HL-60/S4 (cell line): ENCODE measurements around the gene AUTS2.

Experiments used
- in situ Hi-C: fragments of 300-500 bp; cut with MboI; formaldehyde crosslinking; loops from 2 replicates; pipeline ENCODE4 v1.14.3; 2022; ENCODE audit warnings: low sequenced_read_pairs

AUTS2 gene

GRCh38 chr7:70047384-70047783 lies 449.1 kb downstream of the AUTS2 start:
- in situ Hi-C loops, result no loop called here

GRCh38 chr7:70047891-70048448 lies 449.7 kb downstream of the AUTS2 start:
- in situ Hi-C loops, result no loop called here

GRCh38 chr7:70051726-70052125 lies 453.5 kb downstream of the AUTS2 start:
- in situ Hi-C loops, result no loop called here

GRCh38 chr7:70052691-70053090 lies 454.4 kb downstream of the AUTS2 start:
- in situ Hi-C loops, result no loop called here

GRCh38 chr7:70053421-70053820 lies 455.1 kb downstream of the AUTS2 start:
- in situ Hi-C loops, result no loop called here

- in situ Hi-C loops, result no loop called here
Observed at GRCh38 chr7:70053989-70054388, 455.7 kb downstream of the AUTS2 start.

- in situ Hi-C loops, result no loop called here
Observed at GRCh38 chr7:70056363-70056762, 458.1 kb downstream of the AUTS2 start.

- in situ Hi-C loops, result no loop called here
Observed at GRCh38 chr7:70060298-70061068, 462.2 kb downstream of the AUTS2 start.

GRCh38 chr7:70063371-70063770 lies 465.1 kb downstream of the AUTS2 start:
- in situ Hi-C loops, result no loop called here

GRCh38 chr7:70063927-70064326 lies 465.7 kb downstream of the AUTS2 start:
- in situ Hi-C loops, result no loop called here

- in situ Hi-C loops, result no loop called here
Observed at GRCh38 chr7:70066844-70067243, 468.6 kb downstream of the AUTS2 start.

GRCh38 chr7:70068531-70068930 lies 470.3 kb downstream of the AUTS2 start:
- in situ Hi-C loops, result no loop called here

GRCh38 chr7:70069977-70070376 lies 471.7 kb downstream of the AUTS2 start:
- in situ Hi-C loops, result no loop called here

- in situ Hi-C loops, result no loop called here
Observed at GRCh38 chr7:70071766-70072165, 473.5 kb downstream of the AUTS2 start.

- in situ Hi-C loops, result no loop called here
Observed at GRCh38 chr7:70072220-70072619, 473.9 kb downstream of the AUTS2 start.

- in situ Hi-C loops, result no loop called here
Observed at GRCh38 chr7:70076325-70076724, 478.1 kb downstream of the AUTS2 start.

- in situ Hi-C loops, result no loop called here
Observed at GRCh38 chr7:70082099-70082611, 483.9 kb downstream of the AUTS2 start.

- in situ Hi-C loops, result no loop called here
Observed at GRCh38 chr7:70091362-70091761, 493.1 kb downstream of the AUTS2 start.

- in situ Hi-C loops, result no loop called here
Observed at GRCh38 chr7:70092314-70093204, 494.3 kb downstream of the AUTS2 start.

- in situ Hi-C loops, result no loop called here
Observed at GRCh38 chr7:70093205-70093904, 495.1 kb downstream of the AUTS2 start.

- in situ Hi-C loops, result no loop called here
Observed at GRCh38 chr7:70094831-70095230, 496.6 kb downstream of the AUTS2 start.
